Body of pancreas (tissue), 4 donors: ENCODE measurements around the gene GRIK2.

Source experiments
- POLR2A ChIP-seq, 3 donors: fragments of 450-650 bp; IDR thresholded peaks; one replicate each; pipeline ENCODE4 v1.6.1; 2016; ENCODE audit warnings: antibody characterized with exemption in 3 of 3, mild to moderate bottlenecking in 2 of 3
- TF ChIP-seq, protein P1 (sequence below), 7 experiments: fragments of 450-650 bp in 4 of 7; fragments of 200-600 bp in 3 of 7; sonication (generic) in 3 of 7; IDR thresholded peaks; one replicate each; pipeline ENCODE4 v1.5.1; 2016 to 2019; ENCODE audit warnings: antibody characterized with exemption in 7 of 7

DNA sequence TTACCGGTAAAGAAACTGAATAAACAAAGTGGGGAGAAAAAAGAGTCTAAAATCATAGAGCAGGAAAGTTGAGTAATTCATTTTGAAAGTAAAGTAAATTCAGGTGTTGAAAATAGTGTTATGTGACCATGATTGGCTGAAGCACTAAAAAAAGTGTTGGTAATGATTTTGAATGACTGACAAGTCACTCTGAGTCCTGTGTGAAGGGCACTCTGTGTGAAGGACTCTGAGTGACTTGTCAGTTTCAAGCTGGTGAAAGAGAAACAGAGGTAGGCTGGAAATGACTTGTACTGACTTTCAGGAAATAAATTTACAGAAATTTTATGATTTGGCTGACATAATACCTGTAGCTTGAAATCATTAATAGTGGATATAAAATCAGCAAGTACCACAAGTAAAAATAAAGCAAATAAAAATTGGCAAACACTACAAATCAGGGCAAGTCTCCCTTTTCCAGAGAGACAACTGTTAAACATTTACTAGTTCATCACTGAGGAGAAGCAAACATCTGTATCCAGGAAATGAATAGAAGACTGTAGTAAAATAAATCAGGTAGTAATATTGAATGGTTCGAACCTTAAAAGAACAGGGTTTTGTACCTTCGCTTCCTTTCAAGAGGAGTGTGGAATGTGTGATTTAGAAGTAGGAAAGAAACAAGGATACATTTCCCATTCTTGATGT is 630.6 kb downstream of the GRIK2 start:
- TF ChIP-seq, protein P1, sequence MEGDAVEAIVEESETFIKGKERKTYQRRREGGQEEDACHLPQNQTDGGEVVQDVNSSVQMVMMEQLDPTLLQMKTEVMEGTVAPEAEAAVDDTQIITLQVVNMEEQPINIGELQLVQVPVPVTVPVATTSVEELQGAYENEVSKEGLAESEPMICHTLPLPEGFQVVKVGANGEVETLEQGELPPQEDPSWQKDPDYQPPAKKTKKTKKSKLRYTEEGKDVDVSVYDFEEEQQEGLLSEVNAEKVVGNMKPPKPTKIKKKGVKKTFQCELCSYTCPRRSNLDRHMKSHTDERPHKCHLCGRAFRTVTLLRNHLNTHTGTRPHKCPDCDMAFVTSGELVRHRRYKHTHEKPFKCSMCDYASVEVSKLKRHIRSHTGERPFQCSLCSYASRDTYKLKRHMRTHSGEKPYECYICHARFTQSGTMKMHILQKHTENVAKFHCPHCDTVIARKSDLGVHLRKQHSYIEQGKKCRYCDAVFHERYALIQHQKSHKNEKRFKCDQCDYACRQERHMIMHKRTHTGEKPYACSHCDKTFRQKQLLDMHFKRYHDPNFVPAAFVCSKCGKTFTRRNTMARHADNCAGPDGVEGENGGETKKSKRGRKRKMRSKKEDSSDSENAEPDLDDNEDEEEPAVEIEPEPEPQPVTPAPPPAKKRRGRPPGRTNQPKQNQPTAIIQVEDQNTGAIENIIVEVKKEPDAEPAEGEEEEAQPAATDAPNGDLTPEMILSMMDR (IDR thresholded peaks at IDR 0.05), result no peak
- no peak for TF ChIP-seq POLR2A (IDR thresholded peaks at IDR 0.05)
